GM18502 (cell line): ENCODE measurements around the gene KCNJ6.

Experiments used
- ATAC-seq: cut with Tn5 transposase; IDR thresholded peaks from one replicate; pipeline ENCODE4 v1.9.1; 2021; ENCODE audit warnings: mild to moderate bottlenecking; ENCODE audit not compliant: unreplicated experiment, poor library complexity

Gene KCNJ6

GRCh38 chr21:37908691-37909090, 7.6 kb downstream of the KCNJ6 start:
- ATAC-seq, result no peak

- no peak for ATAC-seq
Observed at GRCh38 chr21:37907076-37907475, 9.2 kb downstream of the KCNJ6 start.

- no peak for ATAC-seq
Observed at GRCh38 chr21:37905291-37905690, 11.0 kb downstream of the KCNJ6 start.

- no peak for ATAC-seq
Observed at GRCh38 chr21:37904856-37905255, 11.4 kb downstream of the KCNJ6 start.

- no peak for ATAC-seq
Observed at GRCh38 chr21:37903396-37903795, 12.9 kb downstream of the KCNJ6 start.

- no peak for ATAC-seq
Observed at GRCh38 chr21:37899146-37899545, 17.1 kb downstream of the KCNJ6 start.

- ATAC-seq, result no peak
Observed at GRCh38 chr21:37896788-37897187, 19.5 kb downstream of the KCNJ6 start.

- ATAC-seq, result no peak
Observed at GRCh38 chr21:37891972-37892371, 24.3 kb downstream of the KCNJ6 start.

GRCh38 chr21:37888659-37889058, 27.6 kb downstream of the KCNJ6 start:
- no peak for ATAC-seq

GRCh38 chr21:37886726-37887299, 29.4 kb downstream of the KCNJ6 start:
- ATAC-seq, result no peak

GRCh38 chr21:37886120-37886519, 30.1 kb downstream of the KCNJ6 start:
- no peak for ATAC-seq

GRCh38 chr21:37878946-37879660, 37.2 kb downstream of the KCNJ6 start:
- no peak for ATAC-seq

- ATAC-seq, result no peak
Observed at GRCh38 chr21:37877888-37878684, 38.2 kb downstream of the KCNJ6 start.

- no peak for ATAC-seq
Observed at GRCh38 chr21:37877171-37877570, 39.1 kb downstream of the KCNJ6 start.

GRCh38 chr21:37876561-37876960, 39.7 kb downstream of the KCNJ6 start:
- no peak for ATAC-seq

GRCh38 chr21:37874904-37875780, 41.1 kb downstream of the KCNJ6 start:
- ATAC-seq, result peak; percentile 61

- ATAC-seq, result no peak
Observed at GRCh38 chr21:37874481-37874880, 41.8 kb downstream of the KCNJ6 start.

GRCh38 chr21:37873655-37874054, 42.6 kb downstream of the KCNJ6 start:
- no peak for ATAC-seq

- no peak for ATAC-seq
Observed at GRCh38 chr21:37871121-37871862, 45.0 kb downstream of the KCNJ6 start.

GRCh38 chr21:37870221-37870620, 46.0 kb downstream of the KCNJ6 start:
- no peak for ATAC-seq
